MG63 (cell line): ENCODE measurements around the gene SLC35D2. TPM values are rescaled to one million over a fixed set of nuclear protein-coding genes. Genes with fewer than 3 reads are reported as not detected.
"Not testable (repeated sequence)": the region's sequence is repeated elsewhere in the genome, so short reads cannot be mapped to it uniquely, and the experiment has no call there.

ENCODE experiments used
- DNase-seq: peaks from one replicate; pipeline ENCODE4 v3.0.0-alpha.2; 2020
- H3K27me3 ChIP-seq: fragments of 250-450 bp; sonication (Bioruptor Pico); 2 replicates; pipeline ENCODE4 v1.5.1; 2020; ENCODE audit warnings: mild to moderate bottlenecking, moderate library complexity
- H3K36me3 ChIP-seq: fragments of 250-450 bp; sonication (Bioruptor Pico); 2 replicates; pipeline ENCODE4 v1.5.1; 2020; ENCODE audit warnings: mild to moderate bottlenecking, moderate library complexity
- H3K4me3 ChIP-seq: fragments of 250-450 bp; sonication (Bioruptor Pico); 2 replicates; pipeline ENCODE4 v1.5.1; 2020; ENCODE audit warnings: mild to moderate bottlenecking, moderate library complexity
- H3K9me3 ChIP-seq: fragments of 250-450 bp; sonication (Bioruptor Pico); 2 replicates; pipeline ENCODE4 v1.5.1; 2020; ENCODE audit warnings: mild to moderate bottlenecking, moderate library complexity
- total RNA-seq: library from RNA; depleted of rRNA; stranded (reverse); fragments of >200 nt; shearing (Covaris generic); gene quantifications from 2 replicates; pipeline ENCODE4 v1.2.3, GENCODE V29; 2014; ENCODE audit warnings: low replicate concordance

Gene SLC35D2
- total RNA-seq, 1 experiment from 2014 or later, result 15.4 TPM

- no peak overlapping the region for H3K4me3 ChIP-seq
- DNase-seq, result no peak
Measured at GRCh38 chr9:96343515-96344360, 39.8 kb downstream of the SLC35D2 start.

GRCh38 chr9:96342571-96343245 is 40.8 kb downstream of the SLC35D2 start:
- peaks cover 5% of the 10 kb centered on the region; the same call in 1 of the 2 replicates for H3K36me3 ChIP-seq
- no peak for DNase-seq
- no peaks in the 10 kb centered on the region for H3K27me3 ChIP-seq
- H3K9me3 ChIP-seq, result no peaks in the 10 kb centered on the region
- no peak overlapping the region for H3K4me3 ChIP-seq

More at GRCh38 chr9:96343515-96344360, 39.8 kb downstream of the SLC35D2 start:
- H3K36me3 ChIP-seq, result peaks cover 5% of the 10 kb centered on the region; the same call in 1 of the 2 replicates
- no peaks in the 10 kb centered on the region for H3K27me3 ChIP-seq
- H3K9me3 ChIP-seq, result no peaks in the 10 kb centered on the region

GRCh38 chr9:96340707-96341106 is 42.8 kb downstream of the SLC35D2 start:
- Histone ChIP-seq H3K27me3 (no peaks in the 10 kb centered on the region), H3K36me3 (peaks cover 5% of the 10 kb centered on the region; the same call in 1 of the 2 replicates), H3K4me3 (no peak overlapping the region), H3K9me3 (no peaks in the 10 kb centered on the region)
- no peak for DNase-seq

- Histone ChIP-seq H3K4me3 (no peak overlapping the region), H3K27me3 (no peaks in the 10 kb centered on the region), H3K9me3 (no peaks in the 10 kb centered on the region), H3K36me3 (peaks cover 2% of the 10 kb centered on the region; the same call in 1 of the 2 replicates)
- no peak for DNase-seq
Measured at GRCh38 chr9:96338299-96338698, 45.2 kb downstream of the SLC35D2 start.

DNA sequence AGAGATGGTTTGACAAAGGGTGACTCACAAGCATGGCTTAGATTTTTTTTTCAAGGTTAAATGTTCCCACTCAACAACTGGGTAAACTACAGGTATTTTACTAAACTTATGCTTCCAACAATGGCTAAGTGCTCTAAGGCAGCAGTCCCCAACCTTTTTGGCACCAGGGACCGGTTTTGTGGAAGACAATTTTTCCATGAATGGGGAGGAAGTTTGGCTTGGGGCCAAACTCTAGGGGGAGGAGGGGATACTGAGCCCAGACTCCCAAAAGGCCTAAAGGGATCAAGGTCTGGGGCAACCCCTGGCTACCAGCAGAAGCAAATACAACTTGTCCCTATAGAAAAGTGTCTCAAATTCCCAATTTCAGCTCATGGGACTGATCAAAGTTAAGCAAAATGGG is 49.6 kb downstream of the SLC35D2 start:
- Histone ChIP-seq H3K9me3 (no peaks in the 10 kb centered on the region), H3K4me3 (no peak overlapping the region), H3K36me3 (no peaks in the 10 kb centered on the region), H3K27me3 (no peaks in the 10 kb centered on the region)
- no peak for DNase-seq

- Histone ChIP-seq H3K9me3 (no peaks in the 10 kb centered on the region), H3K4me3 (no peak overlapping the region), H3K27me3 (no peaks in the 10 kb centered on the region), H3K36me3 (no peaks in the 10 kb centered on the region)
- DNase-seq, result no peak
Measured at GRCh38 chr9:96331236-96331947, 52.1 kb downstream of the SLC35D2 start.

DNA sequence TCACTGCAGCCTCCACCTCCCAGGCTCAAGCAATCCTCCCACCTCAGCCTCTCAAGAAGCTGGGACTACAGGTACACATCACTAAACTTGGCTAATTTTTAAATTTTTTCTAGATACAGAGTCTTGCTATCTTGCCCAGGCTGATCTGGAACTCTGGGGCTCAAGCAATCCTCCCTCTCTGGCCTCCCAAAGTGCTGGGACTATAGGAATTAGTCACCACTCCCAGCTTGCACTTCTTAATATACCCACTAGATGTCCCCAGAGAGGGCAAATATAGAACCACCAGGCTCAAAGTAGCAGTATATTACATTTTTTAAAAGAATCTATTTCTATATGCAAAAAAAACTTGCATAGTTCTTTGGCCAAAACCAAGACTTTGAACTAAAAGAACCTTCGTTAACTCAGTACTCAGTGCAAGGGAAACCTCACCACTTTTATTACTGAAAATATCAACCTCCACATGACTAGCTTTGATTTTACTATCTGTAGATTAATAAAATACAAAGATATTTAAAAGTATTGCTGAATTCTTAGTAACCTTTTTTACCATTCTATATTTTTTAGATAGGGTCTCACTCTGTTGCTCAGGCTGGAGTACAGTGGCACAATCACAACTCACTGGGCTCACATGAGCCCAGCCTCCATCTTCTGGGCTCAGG is 55.7 kb downstream of the SLC35D2 start:
- no peak overlapping the region for H3K4me3 ChIP-seq
- DNase-seq, result peak; percentile 7
- H3K36me3 ChIP-seq, result no peaks in the 10 kb centered on the region
- H3K9me3 ChIP-seq, result no peaks in the 10 kb centered on the region
- no peaks in the 10 kb centered on the region for H3K27me3 ChIP-seq

DNA sequence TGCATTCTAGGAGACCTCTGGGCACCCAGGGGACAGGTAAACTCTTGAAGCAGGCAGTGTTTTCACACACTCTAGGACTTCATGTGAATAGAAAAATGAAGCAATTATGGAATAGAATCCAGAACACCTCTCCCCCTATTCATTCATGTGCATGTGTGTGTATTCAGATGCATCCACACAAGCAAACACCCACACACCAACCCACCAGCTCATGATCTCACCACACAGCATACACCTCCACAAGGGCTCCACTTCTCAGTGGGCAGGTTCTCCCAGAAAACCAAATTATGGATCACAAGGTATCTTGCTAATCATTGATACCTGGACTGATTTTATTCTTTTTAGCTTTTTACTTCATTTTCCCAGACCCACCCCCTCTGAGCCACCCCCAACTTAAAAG is 60.3 kb downstream of the SLC35D2 start:
- no peak overlapping the region for H3K4me3 ChIP-seq
- DNase-seq, result no peak
- H3K9me3 ChIP-seq, result no peaks in the 10 kb centered on the region
- no peaks in the 10 kb centered on the region for H3K36me3 ChIP-seq
- no peaks in the 10 kb centered on the region for H3K27me3 ChIP-seq

GRCh38 chr9:96322736-96323135 is 60.8 kb downstream of the SLC35D2 start:
- not testable (repeated sequence) for H3K9me3 ChIP-seq, H3K27me3 ChIP-seq, H3K36me3 ChIP-seq, DNase-seq, H3K4me3 ChIP-seq

- H3K27me3 ChIP-seq, DNase-seq, H3K36me3 ChIP-seq, H3K9me3 ChIP-seq, H3K4me3 ChIP-seq: not testable (repeated sequence)
Measured at GRCh38 chr9:96322210-96322609, 61.3 kb downstream of the SLC35D2 start.

DNA sequence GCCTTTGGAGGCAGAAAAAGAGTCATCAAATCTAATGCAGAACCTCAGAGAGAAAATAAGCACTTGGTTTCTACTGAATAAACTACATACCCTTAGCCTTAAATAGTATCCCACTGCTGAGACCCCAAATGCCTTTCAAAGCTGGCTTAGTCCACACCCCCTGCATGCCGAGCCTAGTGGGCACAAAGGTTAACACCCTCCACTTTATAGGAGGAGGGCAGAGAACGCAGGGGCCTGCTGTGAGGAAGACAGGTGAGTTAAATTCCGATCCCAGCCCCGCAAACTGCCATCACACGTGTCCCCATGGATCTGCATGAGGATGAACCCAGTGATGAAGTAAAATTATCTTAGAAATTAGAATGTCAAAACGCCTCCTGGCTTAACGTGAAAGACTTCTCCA is 62.0 kb downstream of the SLC35D2 start:
- no peak for DNase-seq
- Histone ChIP-seq H3K9me3 (no peaks in the 10 kb centered on the region), H3K27me3 (no peaks in the 10 kb centered on the region), H3K4me3 (no peak overlapping the region), H3K36me3 (no peaks in the 10 kb centered on the region)

GRCh38 chr9:96320749-96321280 is 62.7 kb downstream of the SLC35D2 start:
- no peaks in the 10 kb centered on the region for H3K9me3 ChIP-seq
- DNase-seq, result no peak
- H3K27me3 ChIP-seq, result no peaks in the 10 kb centered on the region
- H3K4me3 ChIP-seq, result no peak overlapping the region
- H3K36me3 ChIP-seq, result no peaks in the 10 kb centered on the region

DNA sequence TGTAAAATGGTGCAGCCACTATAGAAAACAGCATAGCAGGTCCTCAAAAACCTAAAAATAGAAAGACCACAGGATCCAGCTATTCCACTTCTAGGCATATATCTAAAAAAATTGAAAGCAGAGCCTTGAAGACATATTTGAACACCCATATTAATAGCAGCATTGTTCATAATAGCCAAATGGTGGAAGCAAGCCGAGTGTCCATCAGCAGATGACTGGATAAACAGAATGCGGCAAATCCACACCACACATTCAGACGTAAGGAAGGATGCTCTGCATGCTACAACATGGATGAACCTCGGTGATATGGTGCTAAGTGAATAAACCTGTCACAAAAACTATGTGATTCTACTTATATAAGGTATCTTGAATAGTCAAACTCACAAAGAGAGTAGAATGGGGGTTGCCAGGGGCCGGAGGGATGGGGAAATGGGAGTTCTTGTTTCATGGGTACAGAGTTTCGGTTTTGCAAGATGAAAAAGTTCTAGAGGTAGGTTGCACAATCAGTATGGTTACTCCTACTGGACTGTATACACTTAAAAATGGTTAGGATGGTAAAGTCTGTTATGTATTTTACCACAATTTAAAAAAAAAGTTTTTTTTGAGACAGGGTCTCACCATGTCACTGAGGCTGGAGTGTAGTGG is 64.5 kb downstream of the SLC35D2 start:
- Histone ChIP-seq H3K36me3 (no peaks in the 10 kb centered on the region), H3K4me3 (no peak overlapping the region), H3K9me3 (no peaks in the 10 kb centered on the region), H3K27me3 (no peaks in the 10 kb centered on the region)
- no peak for DNase-seq

- DNase-seq, result peak; percentile 23
- Histone ChIP-seq H3K36me3 (no peaks in the 10 kb centered on the region), H3K4me3 (no peak overlapping the region), H3K27me3 (no peaks in the 10 kb centered on the region), H3K9me3 (no peaks in the 10 kb centered on the region)
Measured at GRCh38 chr9:96317335-96317980, 66.1 kb downstream of the SLC35D2 start.

- DNase-seq, result no peak
- Histone ChIP-seq H3K4me3 (no peak overlapping the region), H3K27me3 (no peaks in the 10 kb centered on the region)
Measured at GRCh38 chr9:96309850-96310249, 73.7 kb downstream of the SLC35D2 start.

DNA sequence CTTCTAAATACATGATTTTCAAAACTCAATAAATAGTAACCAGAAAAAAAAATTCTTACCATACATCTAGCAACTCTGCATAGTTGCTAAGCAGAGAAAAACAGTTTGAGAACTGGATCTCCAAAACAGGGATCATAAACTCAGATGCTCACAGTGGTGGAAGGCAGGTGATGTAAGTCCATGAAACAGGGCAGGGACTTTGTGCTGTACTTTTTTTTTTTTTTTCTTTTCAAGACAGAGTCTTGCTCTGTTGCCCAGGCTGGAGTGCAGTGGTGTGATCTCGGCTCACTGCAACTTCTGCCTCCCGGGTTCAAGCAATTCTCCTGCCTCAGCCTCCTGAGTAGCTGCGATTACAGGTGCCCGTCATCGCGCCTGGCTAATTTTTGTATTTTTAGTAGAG is 76.6 kb downstream of the SLC35D2 start:
- not testable (repeated sequence) for H3K4me3 ChIP-seq, H3K9me3 ChIP-seq, DNase-seq, H3K36me3 ChIP-seq, H3K27me3 ChIP-seq

More at GRCh38 chr9:96309850-96310249, 73.7 kb downstream of the SLC35D2 start:
- Histone ChIP-seq H3K9me3 (no peaks in the 10 kb centered on the region), H3K36me3 (no peaks in the 10 kb centered on the region)
